Stimulated activated CD8-positive, alpha-beta memory T cell treated with anti-CD3 and anti-CD28 coated beads, Interleukin-2, amount 100 ng/mL, for 1 hour (primary cell): ENCODE results near the gene FOXN3.
"Not testable (repeated sequence)": the region's sequence is repeated elsewhere in the genome, so short reads cannot be mapped to it uniquely, and the experiment has no call there.

Experiments used
- DNase-seq, 2 donors: peaks; one replicate each; pipeline ENCODE4 v3.0.0-alpha.2; 2020; ENCODE audit warnings: low read depth in 2 of 2

The FOXN3 gene

GRCh38 chr14:89165189-89166181 is 251.5 kb downstream of the FOXN3 start:
- DNase-seq = no peak

- DNase-seq = no peak
Measured at GRCh38 chr14:89164168-89165073, 252.6 kb downstream of the FOXN3 start.

- DNase-seq = no peak
Measured at GRCh38 chr14:89163031-89163636, 253.9 kb downstream of the FOXN3 start.

- no peak for DNase-seq
Measured at GRCh38 chr14:89162586-89162985, 254.4 kb downstream of the FOXN3 start.

GRCh38 chr14:89160437-89160836 is 256.6 kb downstream of the FOXN3 start:
- DNase-seq = no peak

- DNase-seq = no peak
Measured at GRCh38 chr14:89158701-89159100, 258.3 kb downstream of the FOXN3 start.

GRCh38 chr14:89158104-89158503 is 258.9 kb downstream of the FOXN3 start:
- DNase-seq = not testable (repeated sequence)

- no peak for DNase-seq
Measured at GRCh38 chr14:89155491-89155890, 261.5 kb downstream of the FOXN3 start.

GRCh38 chr14:89151693-89152092 is 265.3 kb downstream of the FOXN3 start:
- DNase-seq = not testable (repeated sequence)

GRCh38 chr14:89146274-89146673 is 270.8 kb downstream of the FOXN3 start:
- no peak for DNase-seq

GRCh38 chr14:89144642-89145041 is 272.4 kb downstream of the FOXN3 start:
- no peak for DNase-seq

GRCh38 chr14:89144066-89144465 is 273.0 kb downstream of the FOXN3 start:
- no peak for DNase-seq

GRCh38 chr14:89143595-89143994 is 273.4 kb downstream of the FOXN3 start:
- no peak for DNase-seq

- DNase-seq = no peak
Measured at GRCh38 chr14:89142366-89142765, 274.7 kb downstream of the FOXN3 start.

GRCh38 chr14:89141862-89142261 is 275.2 kb downstream of the FOXN3 start:
- DNase-seq = no peak

- no peak for DNase-seq
Measured at GRCh38 chr14:89140326-89140725, 276.7 kb downstream of the FOXN3 start.

GRCh38 chr14:89139404-89140247 is 277.4 kb downstream of the FOXN3 start:
- DNase-seq = no peak

GRCh38 chr14:89138846-89139245 is 278.2 kb downstream of the FOXN3 start:
- DNase-seq = no peak

GRCh38 chr14:89137526-89138163 is 279.4 kb downstream of the FOXN3 start:
- no peak for DNase-seq

- DNase-seq = no peak
Measured at GRCh38 chr14:89136587-89136986, 280.4 kb downstream of the FOXN3 start.

- DNase-seq = no peak
Measured at GRCh38 chr14:89134640-89135039, 282.4 kb downstream of the FOXN3 start.
